A673 (cell line): ENCODE data around the gene IL10RB. TPM values are rescaled to one million over a fixed set of nuclear protein-coding genes. Genes with fewer than 3 reads are reported as not detected.

Experiments
- BruUV-seq: library from RNA; stranded (reverse); fragments of 400-500 nt; replicated peaks from 2 replicates; lab custom pipeline; 2021; lab: Mats Ljungman, UMichigan
- CTCF ChIA-PET: fragments of 300-600 bp; sonication (Branson Sonifier 250); formaldehyde crosslinking; loops from one replicate; lab custom pipeline; 2022; ENCODE audit warnings: antibody characterized with exemption; lab: Charles Lee
- POLR2A ChIA-PET: fragments of 300-600 bp; sonication (Branson Sonifier 250); formaldehyde crosslinking; loops from one replicate; lab custom pipeline; 2022; ENCODE audit warnings: antibody characterized with exemption; ENCODE audit not compliant: low non-redundant PET; lab: Charles Lee
- DNase-seq: peaks from one replicate; pipeline ENCODE4 v3.0.0-alpha.2; 2015; ENCODE audit warnings: low spot score
- H3K27ac ChIP-seq: fragments of 200-600 bp; sonication (generic); 2 replicates; pipeline ENCODE4 v1.5.1; 2016; ENCODE audit warnings: mixed run types, low read depth, mild to moderate bottlenecking, mixed read lengths, antibody characterized with exemption, low read length; ENCODE audit not compliant: poor library complexity, severe bottlenecking
- H3K27me3 ChIP-seq: fragments of 200-600 bp; sonication (generic); replicated peaks from 2 replicates; pipeline ENCODE4 v1.6.1; 2017; ENCODE audit warnings: mixed run types, low read depth, mild to moderate bottlenecking, mixed read lengths, antibody characterized with exemption, low read length; ENCODE audit not compliant: insufficient read depth, poor library complexity
- H3K36me3 ChIP-seq: fragments of 200-600 bp; sonication (generic); 2 replicates; pipeline ENCODE4 v1.6.1; 2016; ENCODE audit warnings: mixed run types, mild to moderate bottlenecking, mixed read lengths, antibody characterized with exemption, low read length; ENCODE audit not compliant: insufficient read depth, poor library complexity, severe bottlenecking
- H3K4me1 ChIP-seq: fragments of 200-600 bp; sonication (generic); 2 replicates; pipeline ENCODE4 v1.6.1; 2017; ENCODE audit warnings: mixed run types, mild to moderate bottlenecking, mixed read lengths, antibody characterized with exemption, low read length; ENCODE audit not compliant: insufficient read depth, poor library complexity, severe bottlenecking
- H3K4me3 ChIP-seq: fragments of 200-600 bp; sonication (generic); 2 replicates; pipeline ENCODE4 v1.5.1; 2016; ENCODE audit warnings: low read depth, mixed run types, mild to moderate bottlenecking, mixed read lengths, low read length; ENCODE audit not compliant: poor library complexity, severe bottlenecking
- H3K9me3 ChIP-seq: fragments of 200-600 bp; sonication (generic); 2 replicates; pipeline ENCODE4 v1.6.1; 2016; ENCODE audit warnings: mixed run types, low read depth, mild to moderate bottlenecking, mixed read lengths, antibody characterized with exemption, low read length; ENCODE audit not compliant: poor library complexity, severe bottlenecking
- EZH2 ChIP-seq: fragments of 200-600 bp; sonication (generic); IDR thresholded peaks from 2 replicates; pipeline ENCODE4 v1.6.1; 2017; ENCODE audit warnings: borderline replicate concordance, low read depth, mild to moderate bottlenecking, mixed read lengths, antibody characterized with exemption, low read length; ENCODE audit not compliant: poor library complexity, severe bottlenecking
- intact Hi-C: fragments of 100-400 bp; cut with micrococcal nuclease; formaldehyde crosslinking; loops from one replicate; pipeline ENCODE4 v1.10.0; 2022; ENCODE audit not compliant: unreplicated experiment
- total RNA-seq: library from RNA; stranded (reverse); gene quantifications from 2 replicates; pipeline ENCODE4 v1.2.3, GENCODE V29; 2021
- TF ChIP-seq, protein P1 (sequence below): fragments of 300-800, 200-600 bp; sonication (generic); conservative IDR thresholded peaks from 2 replicates; pipeline ENCODE4 v1.5.1; 2017; ENCODE audit warnings: low read depth, mild to moderate bottlenecking, antibody characterized with exemption, low read length, moderate library complexity, mixed read lengths

Gene IL10RB
- total RNA-seq, 1 experiment from 2014 or later, result 11.1 TPM

- no TSS peak for BruUV-seq
- Histone ChIP-seq H3K27ac (no peak overlapping the region), H3K27me3 (no peaks in the 10 kb centered on the region), H3K4me1 (no peaks in the 10 kb centered on the region), H3K4me3 (no peak overlapping the region), H3K9me3 (peaks cover 19% of the 10 kb centered on the region), H3K36me3 (peaks cover 9% of the 10 kb centered on the region)
- no peak for TF ChIP-seq EZH2
- TF ChIP-seq, protein P1, sequence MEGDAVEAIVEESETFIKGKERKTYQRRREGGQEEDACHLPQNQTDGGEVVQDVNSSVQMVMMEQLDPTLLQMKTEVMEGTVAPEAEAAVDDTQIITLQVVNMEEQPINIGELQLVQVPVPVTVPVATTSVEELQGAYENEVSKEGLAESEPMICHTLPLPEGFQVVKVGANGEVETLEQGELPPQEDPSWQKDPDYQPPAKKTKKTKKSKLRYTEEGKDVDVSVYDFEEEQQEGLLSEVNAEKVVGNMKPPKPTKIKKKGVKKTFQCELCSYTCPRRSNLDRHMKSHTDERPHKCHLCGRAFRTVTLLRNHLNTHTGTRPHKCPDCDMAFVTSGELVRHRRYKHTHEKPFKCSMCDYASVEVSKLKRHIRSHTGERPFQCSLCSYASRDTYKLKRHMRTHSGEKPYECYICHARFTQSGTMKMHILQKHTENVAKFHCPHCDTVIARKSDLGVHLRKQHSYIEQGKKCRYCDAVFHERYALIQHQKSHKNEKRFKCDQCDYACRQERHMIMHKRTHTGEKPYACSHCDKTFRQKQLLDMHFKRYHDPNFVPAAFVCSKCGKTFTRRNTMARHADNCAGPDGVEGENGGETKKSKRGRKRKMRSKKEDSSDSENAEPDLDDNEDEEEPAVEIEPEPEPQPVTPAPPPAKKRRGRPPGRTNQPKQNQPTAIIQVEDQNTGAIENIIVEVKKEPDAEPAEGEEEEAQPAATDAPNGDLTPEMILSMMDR, result no peak
- intact Hi-C loops, result no loop called here
- ChIA-PET CTCF (no interaction called here), POLR2A (no interaction called here)
- no peak for DNase-seq
Measured at GRCh38 chr21:33334824-33335223, 68.7 kb downstream of the IL10RB start.

DNA sequence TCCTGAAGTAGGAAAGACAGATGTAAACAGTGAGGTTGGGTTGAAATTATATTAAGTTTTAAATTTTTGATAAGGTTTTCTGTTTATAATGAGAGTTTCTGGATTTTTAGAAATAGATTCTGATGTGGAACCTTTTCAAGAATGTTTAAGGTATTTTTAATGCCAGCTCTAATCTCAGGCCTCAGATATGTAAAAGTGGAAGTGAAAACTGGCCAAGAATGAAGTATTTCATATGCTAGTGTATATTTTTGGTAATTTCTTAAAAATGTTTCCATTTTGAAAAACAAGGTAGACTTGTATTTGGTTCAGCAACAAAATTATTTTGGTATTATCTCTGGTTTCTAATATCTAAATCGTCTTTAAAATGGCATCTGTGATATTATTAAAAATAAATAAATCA, 73.0 kb downstream of the IL10RB start:
- ChIA-PET POLR2A (no interaction called here), CTCF (interaction anchor here (1.1 kb wide), 1 partner anchor 22 kb away, joined by 3 read pairs; no protein-coding TSS in a partner anchor)
- intact Hi-C loops, result no loop called here
- no peak overlapping the region for H3K27ac ChIP-seq
- peaks cover under 1% of the 10 kb centered on the region for H3K9me3 ChIP-seq
- DNase-seq, result no peak
- BruUV-seq, result no TSS peak
- H3K27me3 ChIP-seq, result no peaks in the 10 kb centered on the region
- no peak overlapping the region for H3K4me3 ChIP-seq
- H3K36me3 ChIP-seq, result peaks cover 22% of the 10 kb centered on the region
- H3K4me1 ChIP-seq, result no peaks in the 10 kb centered on the region
- no peak for TF ChIP-seq EZH2
- TF ChIP-seq, protein P1, result no peak

GRCh38 chr21:33339918-33340317, 73.8 kb downstream of the IL10RB start:
- Histone ChIP-seq H3K27me3 (no peaks in the 10 kb centered on the region), H3K4me1 (no peaks in the 10 kb centered on the region), H3K4me3 (no peak overlapping the region), H3K27ac (no peak overlapping the region), H3K36me3 (peaks cover 25% of the 10 kb centered on the region), H3K9me3 (no peaks in the 10 kb centered on the region)
- intact Hi-C loops, result no loop called here
- ChIA-PET POLR2A (no interaction called here), CTCF (interaction anchor here (0.6 to 1.1 kb wide), 2 partner anchors 21 to 266 kb away, joined by 3 read pairs; no protein-coding TSS in a partner anchor)
- TF ChIP-seq, protein P1, result no peak
- no peak for TF ChIP-seq EZH2
- no TSS peak for BruUV-seq
- DNase-seq, result no peak
